Glutamatergic neuron (in vitro differentiated cells): Measurements from ENCODE around the gene SPDYE17. TPM values are rescaled to one million over a fixed set of nuclear protein-coding genes. Genes with fewer than 3 reads are reported as not detected.

ENCODE experiments used
- total RNA-seq: library from RNA; stranded (reverse); fragmentation: NEBNext Ultra II Directional; extraction: Animal tissue kit (Norgen Biotek cat#: 25700); gene quantifications from one replicate; pipeline ENCODE4 v1.2.1, GENCODE V29; 2021; ENCODE audit not compliant: unreplicated experiment

Gene SPDYE17
- total RNA-seq, 1 donor from 2014 or later, result not detected

Other genes starting within 250 kb of the SPDYE17 start
- gene SPDYE18, start 30.2 kb upstream of the SPDYE17 start, total RNA-seq, result 1.1 TPM
- gene CCDC146, start 90.3 kb upstream of the SPDYE17 start, total RNA-seq, result 3.7 TPM
- gene FGL2, start 167.5 kb upstream of the SPDYE17 start, total RNA-seq, result not detected